ENCODE data around the gene EYA3.

- TF ChIP-seq, protein P1, sequence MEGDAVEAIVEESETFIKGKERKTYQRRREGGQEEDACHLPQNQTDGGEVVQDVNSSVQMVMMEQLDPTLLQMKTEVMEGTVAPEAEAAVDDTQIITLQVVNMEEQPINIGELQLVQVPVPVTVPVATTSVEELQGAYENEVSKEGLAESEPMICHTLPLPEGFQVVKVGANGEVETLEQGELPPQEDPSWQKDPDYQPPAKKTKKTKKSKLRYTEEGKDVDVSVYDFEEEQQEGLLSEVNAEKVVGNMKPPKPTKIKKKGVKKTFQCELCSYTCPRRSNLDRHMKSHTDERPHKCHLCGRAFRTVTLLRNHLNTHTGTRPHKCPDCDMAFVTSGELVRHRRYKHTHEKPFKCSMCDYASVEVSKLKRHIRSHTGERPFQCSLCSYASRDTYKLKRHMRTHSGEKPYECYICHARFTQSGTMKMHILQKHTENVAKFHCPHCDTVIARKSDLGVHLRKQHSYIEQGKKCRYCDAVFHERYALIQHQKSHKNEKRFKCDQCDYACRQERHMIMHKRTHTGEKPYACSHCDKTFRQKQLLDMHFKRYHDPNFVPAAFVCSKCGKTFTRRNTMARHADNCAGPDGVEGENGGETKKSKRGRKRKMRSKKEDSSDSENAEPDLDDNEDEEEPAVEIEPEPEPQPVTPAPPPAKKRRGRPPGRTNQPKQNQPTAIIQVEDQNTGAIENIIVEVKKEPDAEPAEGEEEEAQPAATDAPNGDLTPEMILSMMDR (IDR thresholded peaks at IDR 0.05), result no peak
- TF ChIP-seq POLR2AphosphoS5 (IDR thresholded peaks at IDR 0.05) (no peak), EP300 (IDR thresholded peaks at IDR 0.05) (no peak)
Measured at GRCh38 chr1:27928216-27928954, 160.0 kb downstream of the EYA3 start.

All from gastroesophageal sphincter (tissue), 3 donors.